IPS-11a (cell line): Measurements from ENCODE around the gene VWCE.
"Not testable (repeated sequence)": the region's sequence is repeated elsewhere in the genome, so short reads cannot be mapped to it uniquely, and the experiment has no call there.

Experiments
- H3K4me3 ChIP-seq: one replicate; pipeline ENCODE4 v1.5.1; 2013; ENCODE audit warnings: low read depth, low read length, control low read depth

Gene VWCE

GRCh38 chr11:61259363-61259762 is 35.8 kb downstream of the VWCE start:
- no peak overlapping the region for H3K4me3 ChIP-seq

GRCh38 chr11:61258546-61258945 is 36.6 kb downstream of the VWCE start:
- H3K4me3 ChIP-seq, result no peak overlapping the region

- no peak overlapping the region for H3K4me3 ChIP-seq
These were observed 38.2 kb downstream of the VWCE start for GRCh38 chr11:61256710-61257482.

GRCh38 chr11:61254403-61255025 is 40.6 kb downstream of the VWCE start:
- H3K4me3 ChIP-seq, result no peak overlapping the region

- H3K4me3 ChIP-seq, result not testable (repeated sequence)
These were observed 42.8 kb downstream of the VWCE start for GRCh38 chr11:61252332-61252731.

- not testable (repeated sequence) for H3K4me3 ChIP-seq
These were observed 44.0 kb downstream of the VWCE start for GRCh38 chr11:61250796-61251765.

- H3K4me3 ChIP-seq, result not testable (repeated sequence)
These were observed 45.9 kb downstream of the VWCE start for GRCh38 chr11:61249201-61249600.

GRCh38 chr11:61248071-61248470 is 47.0 kb downstream of the VWCE start:
- not testable (repeated sequence) for H3K4me3 ChIP-seq

GRCh38 chr11:61245284-61245964 is 49.7 kb downstream of the VWCE start:
- not testable (repeated sequence) for H3K4me3 ChIP-seq

- H3K4me3 ChIP-seq, result not testable (repeated sequence)
These were observed 53.6 kb downstream of the VWCE start for GRCh38 chr11:61241526-61241925.

- H3K4me3 ChIP-seq, result not testable (repeated sequence)
These were observed 54.2 kb downstream of the VWCE start, which contains the start of gene PGA5 for GRCh38 chr11:61240875-61241274. Gene PGA5, plus strand, starts transcription at chr11:61241175. Its CDS starts 52 bp downstream, at chr11:61241227.

- H3K4me3 ChIP-seq, result not testable (repeated sequence)
These were observed 54.8 kb downstream of the VWCE start for GRCh38 chr11:61240288-61240687.

- H3K4me3 ChIP-seq, result not testable (repeated sequence)
These were observed 58.0 kb downstream of the VWCE start for GRCh38 chr11:61237130-61237529.

GRCh38 chr11:61232548-61233145 is 62.5 kb downstream of the VWCE start:
- H3K4me3 ChIP-seq, result not testable (repeated sequence)

- H3K4me3 ChIP-seq, result not testable (repeated sequence)
These were observed 63.5 kb downstream of the VWCE start for GRCh38 chr11:61231585-61231984.

- H3K4me3 ChIP-seq, result not testable (repeated sequence)
These were observed 64.1 kb downstream of the VWCE start for GRCh38 chr11:61231033-61231432.

GRCh38 chr11:61229458-61229857 is 65.7 kb downstream of the VWCE start:
- H3K4me3 ChIP-seq, result not testable (repeated sequence)

- H3K4me3 ChIP-seq, result not testable (repeated sequence)
These were observed 68.5 kb downstream of the VWCE start for GRCh38 chr11:61226457-61227137.

GRCh38 chr11:61222692-61223091 is 72.4 kb downstream of the VWCE start:
- H3K4me3 ChIP-seq, result not testable (repeated sequence)

- not testable (repeated sequence) for H3K4me3 ChIP-seq
These were observed 73.1 kb downstream of the VWCE start, which contains the start of gene PGA4 for GRCh38 chr11:61222047-61222446. Gene PGA4, plus strand, starts transcription at chr11:61222347. Its CDS starts 54 bp downstream, at chr11:61222401.
